C4-2B (cell line): Measurements from ENCODE around the gene NR6A1.

Experiments
- ZFX ChIP-seq: fragments of 450-650 bp; IDR thresholded peaks from 2 replicates; pipeline ENCODE4 v1.6.1; 2017
- TF ChIP-seq, protein P1 (sequence below): fragments of 450-650 bp; conservative IDR thresholded peaks from 2 replicates; pipeline ENCODE4 v1.5.1; 2017; ENCODE audit warnings: mild to moderate bottlenecking

DNA sequence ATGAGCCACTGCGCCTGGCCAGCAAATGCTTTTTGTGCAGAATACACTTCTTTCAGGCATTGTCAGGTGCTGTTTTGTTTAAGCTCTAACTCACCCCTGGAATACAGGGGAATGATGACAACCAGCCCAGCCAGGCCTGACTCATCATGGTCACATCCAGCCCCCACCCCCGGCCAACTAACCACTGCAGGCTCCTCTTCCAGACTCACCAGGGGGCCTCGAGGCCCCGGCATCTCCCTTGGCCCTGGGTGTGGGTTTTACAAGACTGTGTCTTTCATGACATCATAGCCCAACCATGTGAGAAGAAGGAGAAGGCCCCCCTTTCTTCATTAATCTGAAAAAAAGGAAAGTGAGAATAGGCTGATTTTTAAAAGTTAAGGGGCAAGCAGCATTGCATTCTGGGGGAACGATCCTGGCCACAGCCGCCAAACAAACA lies 41.3 kb upstream of the NR6A1 start:
- TF ChIP-seq, protein P1, sequence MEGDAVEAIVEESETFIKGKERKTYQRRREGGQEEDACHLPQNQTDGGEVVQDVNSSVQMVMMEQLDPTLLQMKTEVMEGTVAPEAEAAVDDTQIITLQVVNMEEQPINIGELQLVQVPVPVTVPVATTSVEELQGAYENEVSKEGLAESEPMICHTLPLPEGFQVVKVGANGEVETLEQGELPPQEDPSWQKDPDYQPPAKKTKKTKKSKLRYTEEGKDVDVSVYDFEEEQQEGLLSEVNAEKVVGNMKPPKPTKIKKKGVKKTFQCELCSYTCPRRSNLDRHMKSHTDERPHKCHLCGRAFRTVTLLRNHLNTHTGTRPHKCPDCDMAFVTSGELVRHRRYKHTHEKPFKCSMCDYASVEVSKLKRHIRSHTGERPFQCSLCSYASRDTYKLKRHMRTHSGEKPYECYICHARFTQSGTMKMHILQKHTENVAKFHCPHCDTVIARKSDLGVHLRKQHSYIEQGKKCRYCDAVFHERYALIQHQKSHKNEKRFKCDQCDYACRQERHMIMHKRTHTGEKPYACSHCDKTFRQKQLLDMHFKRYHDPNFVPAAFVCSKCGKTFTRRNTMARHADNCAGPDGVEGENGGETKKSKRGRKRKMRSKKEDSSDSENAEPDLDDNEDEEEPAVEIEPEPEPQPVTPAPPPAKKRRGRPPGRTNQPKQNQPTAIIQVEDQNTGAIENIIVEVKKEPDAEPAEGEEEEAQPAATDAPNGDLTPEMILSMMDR = no peak
- no peak for TF ChIP-seq ZFX
